ENCODE measurements around the gene TRIM63.

The TRIM63 gene

GRCh38 chr1:26016953-26017545, 50.4 kb downstream of the TRIM63 start:
- no peak for DNase-seq (ENCODE audit: low read depth)

GRCh38 chr1:26016258-26016952, 51.0 kb downstream of the TRIM63 start:
- DNase-seq (ENCODE audit: low read depth): no peak

GRCh38 chr1:26015358-26015757, 52.1 kb downstream of the TRIM63 start:
- DNase-seq (ENCODE audit: low read depth): no peak

- no peak for DNase-seq (ENCODE audit: low read depth)
Observed at GRCh38 chr1:26014179-26014578, 53.3 kb downstream of the TRIM63 start.

- no peak for DNase-seq (ENCODE audit: low read depth)
Observed at GRCh38 chr1:26012864-26013263, 54.6 kb downstream of the TRIM63 start.

GRCh38 chr1:26010825-26011224, 56.6 kb downstream of the TRIM63 start:
- no peak for DNase-seq (ENCODE audit: low read depth)

- DNase-seq (ENCODE audit: low read depth): no peak
Observed at GRCh38 chr1:26009796-26010447, 57.5 kb downstream of the TRIM63 start.

GRCh38 chr1:26006710-26007109, 60.7 kb downstream of the TRIM63 start:
- DNase-seq (ENCODE audit: low read depth): no peak

- DNase-seq (ENCODE audit: low read depth): no peak
Observed at GRCh38 chr1:26005434-26006105, 61.9 kb downstream of the TRIM63 start.

GRCh38 chr1:26003756-26004155, 63.7 kb downstream of the TRIM63 start:
- DNase-seq (ENCODE audit: low read depth): no peak

GRCh38 chr1:26003262-26003661, 64.2 kb downstream of the TRIM63 start:
- no peak for DNase-seq (ENCODE audit: low read depth)

Data from activated T-helper 1 cell treated with Interleukin-2 at 50 U/mL for 16 hours (primary cell).